ENCODE data around the gene MOB3B.
"Not testable (repeated sequence)": the region's sequence is repeated elsewhere in the genome, so short reads cannot be mapped to it uniquely, and the experiment has no call there.

The MOB3B gene

DNA sequence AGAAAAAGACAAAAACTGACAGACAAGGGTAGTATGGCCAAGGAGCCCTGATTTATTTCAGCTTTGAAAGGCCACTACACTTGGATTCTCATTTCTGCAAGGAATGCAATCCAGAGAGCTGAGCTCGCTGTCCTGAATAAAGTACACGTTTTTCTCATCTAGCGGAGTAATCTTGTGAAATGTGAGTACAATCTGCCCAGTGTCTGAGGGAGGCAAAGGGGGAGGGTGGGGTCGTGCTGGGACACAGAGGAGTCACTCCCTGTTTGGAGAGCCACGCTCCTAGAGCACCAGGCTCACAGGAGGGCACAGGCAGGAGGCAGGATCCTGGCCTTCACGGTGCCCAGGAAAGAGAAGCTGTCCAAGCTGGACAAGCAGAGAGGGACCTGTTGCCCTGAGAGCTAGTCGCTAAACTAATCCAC is 56.5 kb downstream of the MOB3B start:
- no peak for FAIRE-seq

DNA sequence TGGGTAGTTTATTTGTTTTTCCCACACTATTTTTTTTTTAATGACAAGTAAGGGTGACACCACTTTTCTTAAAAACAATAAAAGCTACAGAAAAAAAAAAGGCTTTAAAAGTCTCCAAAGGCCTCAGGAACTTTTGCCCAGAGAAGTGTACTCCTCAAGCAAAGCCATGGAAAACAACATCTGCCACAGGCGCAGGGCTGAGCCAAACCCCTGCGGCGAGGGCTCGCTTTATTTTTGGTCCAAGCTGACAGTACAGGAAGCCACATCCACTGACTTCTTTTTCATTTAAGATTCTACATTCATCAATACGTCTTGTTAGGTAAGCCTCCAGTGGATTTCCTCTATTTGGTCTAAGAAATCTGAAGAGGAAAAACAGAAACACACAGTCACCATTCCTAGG is 57.4 kb downstream of the MOB3B start:
- FAIRE-seq, result no peak

DNA sequence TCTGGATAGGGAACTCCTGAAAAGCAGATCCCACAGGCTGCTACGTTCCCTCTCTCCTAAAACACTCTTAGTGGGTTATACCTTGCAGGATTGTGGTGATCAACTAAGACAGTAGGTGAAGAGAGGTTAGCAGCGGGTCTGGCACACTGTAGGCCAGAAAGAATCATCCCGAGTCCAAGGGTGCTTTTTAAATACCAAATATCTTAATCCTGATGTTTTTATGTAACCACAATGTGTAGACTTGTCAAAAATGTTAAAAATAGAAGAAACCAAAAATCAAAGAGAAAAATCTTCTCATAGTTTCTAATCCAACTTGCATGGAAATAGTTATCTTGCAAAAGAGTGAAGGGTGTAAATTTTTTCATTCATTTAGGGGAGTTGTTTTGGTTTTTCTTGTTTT is 57.8 kb downstream of the MOB3B start:
- no peak for FAIRE-seq

DNA sequence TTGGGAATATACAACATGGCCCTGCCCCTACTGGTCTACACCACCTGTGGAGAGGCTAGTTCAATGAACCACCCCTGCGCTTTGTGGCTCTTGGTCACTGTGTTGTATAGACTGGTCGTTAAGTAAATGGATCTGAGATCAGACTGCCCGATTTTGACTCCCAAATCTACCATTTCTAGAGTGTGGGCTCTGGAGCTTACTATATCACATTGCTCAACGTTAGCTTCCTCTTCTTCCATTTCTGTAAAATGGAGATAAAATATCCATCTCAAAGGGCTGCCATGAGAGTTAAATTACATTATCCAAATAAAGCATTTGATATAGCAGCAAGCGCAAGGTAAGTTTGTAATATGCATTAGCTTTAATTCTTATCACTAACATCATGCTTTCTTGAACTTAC is 58.2 kb downstream of the MOB3B start:
- FAIRE-seq, result no peak

DNA sequence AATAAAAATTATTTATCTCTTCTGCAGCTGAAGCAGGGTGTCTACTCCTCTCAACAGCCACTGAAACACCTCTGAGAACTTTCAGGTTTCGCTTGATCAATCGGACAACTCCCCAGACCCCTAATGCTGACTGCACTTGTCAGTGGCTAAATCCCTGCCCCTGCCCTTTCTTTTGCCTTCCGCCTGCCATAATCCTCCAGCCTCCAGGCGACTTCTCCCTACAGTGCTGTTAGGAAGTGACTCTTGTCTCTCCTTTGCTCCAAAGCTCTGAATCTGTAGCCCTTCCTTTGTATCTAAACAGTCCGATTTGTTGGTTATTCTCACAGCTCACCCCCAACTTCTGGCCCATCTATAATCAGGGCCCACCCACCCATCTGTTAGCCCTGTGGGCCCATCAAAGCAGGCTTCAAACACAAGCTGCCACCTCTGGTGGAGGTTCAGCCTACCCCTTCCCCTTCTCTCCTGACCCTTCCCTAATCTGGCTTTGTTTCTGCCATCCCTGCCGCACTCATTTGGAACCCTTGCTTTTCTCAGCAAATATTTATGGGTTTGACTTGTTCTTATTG is 59.2 kb downstream of the MOB3B start:
- no peak for FAIRE-seq

DNA sequence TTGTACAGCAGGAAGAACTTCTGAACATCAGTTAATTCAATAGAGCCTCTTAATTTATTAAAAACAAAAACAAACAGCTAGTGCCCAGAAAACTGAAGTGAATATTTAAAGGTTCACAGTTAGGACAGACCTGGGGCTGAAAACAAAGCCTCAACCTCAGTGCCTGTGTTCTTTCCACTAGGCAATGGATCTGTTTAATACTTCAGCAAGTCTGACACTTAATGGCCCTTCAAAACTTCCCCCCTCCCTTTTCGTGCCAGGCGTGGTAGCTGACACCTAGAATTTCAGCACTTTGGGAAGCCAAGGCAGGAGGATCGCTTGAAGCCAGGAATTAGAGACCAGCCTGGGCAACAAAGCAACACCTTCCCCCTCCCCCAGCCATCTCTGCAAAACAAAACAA is 60.1 kb downstream of the MOB3B start:
- no peak for FAIRE-seq

DNA sequence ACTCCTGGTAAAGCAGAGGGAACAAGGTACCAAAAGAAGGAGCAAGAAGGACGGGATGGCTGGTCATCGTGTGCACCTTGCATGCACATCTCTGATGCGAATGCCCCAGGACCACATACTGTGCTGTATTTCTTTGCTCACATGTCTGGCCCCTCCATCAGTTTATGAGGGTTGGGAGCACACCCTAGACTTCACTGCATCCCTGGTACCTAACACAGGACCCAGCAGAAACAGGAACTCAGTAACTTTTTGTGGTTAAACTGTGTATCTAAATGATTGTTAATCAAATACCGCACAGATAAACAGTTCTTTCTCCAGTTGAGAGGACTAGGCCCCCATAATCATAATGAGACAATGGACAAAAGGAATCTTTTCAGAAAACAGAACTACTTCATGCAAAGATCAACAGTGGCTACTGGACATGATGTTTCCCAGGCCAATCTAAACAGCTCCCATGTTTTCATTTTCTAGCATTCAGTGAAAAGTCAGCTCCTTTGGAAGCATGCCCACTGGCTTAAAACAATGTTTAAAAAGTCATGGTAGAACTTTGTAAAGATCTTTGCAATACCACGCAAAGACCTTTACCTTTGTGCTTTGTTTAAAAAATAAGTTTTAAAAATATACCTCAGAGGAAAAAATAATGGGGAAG is 61.0 kb downstream of the MOB3B start:
- no peak for FAIRE-seq

DNA sequence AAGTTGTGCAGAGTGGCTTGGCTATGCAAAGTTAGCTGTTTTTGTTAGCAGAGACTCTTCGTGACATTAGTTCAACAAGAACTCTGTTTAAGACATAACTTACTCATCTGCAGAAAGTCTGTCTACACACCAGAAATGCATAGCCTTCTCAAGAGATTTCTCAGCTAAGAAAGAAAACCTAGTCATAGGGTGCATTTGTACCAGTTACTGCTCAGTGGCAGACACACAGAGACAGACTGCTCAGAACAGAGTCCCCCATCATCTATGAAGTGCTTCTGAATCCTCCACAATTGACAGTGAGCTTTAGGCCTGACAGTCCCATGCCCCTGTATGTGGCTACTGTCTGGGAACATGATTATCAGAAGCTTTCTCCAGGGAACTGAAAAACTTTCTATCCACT is 61.6 kb downstream of the MOB3B start:
- no peak for FAIRE-seq

DNA sequence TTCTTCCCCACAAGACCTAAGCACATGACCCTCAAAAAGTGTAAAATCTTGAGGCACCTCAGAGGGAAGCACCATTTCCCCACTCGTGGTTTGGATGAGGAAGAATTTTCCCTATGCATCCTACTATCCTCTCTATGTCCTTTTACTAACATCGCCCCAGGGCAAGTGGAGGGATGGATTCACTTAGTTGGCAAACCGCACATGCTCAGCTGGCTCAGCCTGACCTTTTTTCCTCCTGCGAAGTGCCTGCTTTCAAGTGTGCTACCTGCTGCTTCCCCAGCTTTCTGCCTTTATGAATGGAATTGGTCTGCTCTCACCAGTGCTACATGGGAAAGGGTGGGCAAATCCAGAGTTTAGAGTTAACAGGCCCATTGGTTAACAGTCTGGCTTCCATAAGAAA is 62.1 kb downstream of the MOB3B start:
- no peak for FAIRE-seq

DNA sequence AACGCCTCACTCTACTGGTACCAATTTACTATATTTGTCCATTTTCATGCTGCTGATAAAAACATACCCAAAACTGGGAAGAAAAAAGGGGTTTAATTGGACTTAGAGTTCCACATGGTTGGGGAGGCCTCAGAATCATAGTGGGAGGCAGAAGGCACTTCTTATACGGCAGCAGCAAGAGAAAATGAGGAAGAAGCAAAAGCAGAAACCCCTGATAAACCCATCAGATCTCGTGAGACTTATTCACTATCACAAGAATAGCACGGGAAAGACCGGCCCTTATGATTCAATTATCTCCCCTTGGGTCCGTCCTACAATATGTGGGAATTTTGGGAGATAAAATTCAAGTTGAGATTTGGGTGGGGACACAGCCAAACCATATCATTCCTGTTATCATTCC is 63.1 kb downstream of the MOB3B start:
- FAIRE-seq, result not testable (repeated sequence)

DNA sequence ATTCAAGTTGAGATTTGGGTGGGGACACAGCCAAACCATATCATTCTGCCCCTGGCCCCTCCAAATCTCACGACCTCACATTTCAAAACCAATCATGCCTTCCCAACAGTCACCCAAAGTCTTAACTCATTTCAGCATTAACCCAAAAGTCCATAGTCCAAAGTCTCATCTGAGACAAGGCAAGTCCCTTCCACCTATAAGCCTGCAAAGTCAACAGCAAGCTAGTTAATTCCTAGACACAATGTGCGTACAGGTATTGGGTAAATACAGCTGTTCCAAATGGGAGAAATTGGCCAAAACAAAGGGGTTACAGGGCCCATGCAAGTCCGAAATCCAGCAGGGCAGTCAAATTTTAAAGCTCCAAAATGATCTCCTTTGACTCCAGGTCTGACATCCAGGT is 64.7 kb downstream of the MOB3B start:
- not testable (repeated sequence) for FAIRE-seq

DNA sequence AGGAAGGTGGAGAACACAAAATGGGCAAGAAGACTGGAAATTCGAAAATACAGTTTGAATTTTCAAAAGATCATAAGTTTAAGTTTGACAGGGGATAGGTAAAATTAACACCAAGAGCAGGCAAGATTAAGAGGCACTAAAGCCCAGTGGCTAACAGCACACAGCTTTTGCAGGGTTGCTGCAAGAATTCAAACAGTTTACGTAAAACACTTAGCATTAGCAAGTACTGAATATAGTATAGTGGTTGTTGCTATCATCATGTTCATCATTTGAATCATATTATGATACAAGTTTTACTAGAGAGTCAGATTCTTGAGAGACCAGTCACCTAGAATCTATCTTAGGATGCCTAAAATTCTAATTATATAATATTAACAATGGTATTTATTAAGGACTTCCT is 66.8 kb downstream of the MOB3B start:
- no peak for FAIRE-seq

DNA sequence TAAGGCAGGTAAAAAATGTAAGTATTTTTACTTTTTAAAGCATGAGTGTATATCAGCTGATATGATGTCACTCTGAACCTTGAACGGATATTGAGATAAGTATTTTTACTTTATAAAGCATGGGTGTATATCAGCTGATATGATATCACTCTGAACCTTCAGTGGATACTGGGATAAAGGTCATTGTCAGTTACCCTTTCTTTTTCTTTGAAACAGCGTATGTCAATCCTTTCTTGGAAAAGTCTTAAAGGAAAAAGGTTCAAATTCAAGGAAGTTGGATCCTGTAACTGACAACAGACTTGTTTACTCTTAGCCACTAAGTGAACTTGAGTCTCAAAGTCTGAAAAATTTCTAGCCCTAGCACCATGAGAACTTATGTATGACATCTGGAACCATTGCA is 67.2 kb downstream of the MOB3B start:
- FAIRE-seq, result no peak

DNA sequence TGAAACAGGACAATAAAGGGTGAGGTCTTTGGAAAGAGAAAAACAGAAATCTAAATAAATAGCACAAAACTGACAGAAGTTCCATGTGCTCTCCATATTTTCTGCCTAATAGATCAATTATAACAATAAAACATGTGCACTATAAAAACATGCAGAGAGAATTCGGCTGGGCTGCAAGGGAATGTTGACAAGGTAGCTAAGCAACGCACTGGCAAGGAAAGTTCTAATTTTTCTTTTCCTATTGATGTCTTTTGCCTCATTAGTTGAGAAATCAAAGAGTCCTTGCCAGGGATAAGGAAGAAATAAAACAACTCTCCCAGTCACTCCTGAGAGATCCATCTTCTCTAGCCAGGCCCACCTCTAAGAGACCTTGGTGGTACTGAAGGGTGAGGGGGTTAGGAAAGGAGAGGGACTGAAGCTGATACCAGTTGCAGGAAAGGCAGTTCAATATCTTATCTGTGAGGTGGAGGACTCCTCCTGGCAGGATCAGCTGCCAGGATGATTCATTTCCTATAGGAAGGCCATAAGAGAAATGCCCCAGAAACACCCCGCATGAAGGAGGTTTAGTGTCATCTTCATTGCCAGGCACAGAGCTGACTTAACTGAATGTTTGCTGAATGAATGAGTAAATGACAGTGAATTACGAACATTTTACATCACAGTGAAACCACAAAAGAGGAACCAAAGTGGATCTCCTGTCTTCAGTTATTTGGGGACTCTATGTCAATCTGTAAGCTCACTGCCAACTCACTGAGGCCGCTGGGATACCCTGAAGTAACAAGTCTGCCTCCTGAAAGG is 69.2 kb downstream of the MOB3B start:
- FAIRE-seq, result no peak

DNA sequence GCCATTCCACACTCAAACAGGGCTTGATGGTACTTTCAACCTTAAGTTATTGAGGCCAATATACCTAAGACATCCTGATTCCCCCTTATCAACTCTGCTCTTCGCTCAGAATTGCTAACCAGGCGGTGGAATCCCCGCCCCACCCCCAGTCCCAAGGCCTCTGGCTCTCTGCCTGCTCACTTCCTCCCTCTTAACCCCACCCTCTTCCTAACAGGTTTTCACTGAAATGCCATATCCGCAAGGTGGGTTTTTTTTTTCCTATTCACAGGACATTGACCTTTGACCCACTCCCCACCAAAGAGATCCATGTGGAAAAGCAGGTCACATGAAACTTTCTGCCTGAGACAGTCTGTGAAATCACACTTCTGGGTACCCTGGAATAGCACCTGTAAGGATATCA is 72.2 kb downstream of the MOB3B start:
- FAIRE-seq, result no peak

DNA sequence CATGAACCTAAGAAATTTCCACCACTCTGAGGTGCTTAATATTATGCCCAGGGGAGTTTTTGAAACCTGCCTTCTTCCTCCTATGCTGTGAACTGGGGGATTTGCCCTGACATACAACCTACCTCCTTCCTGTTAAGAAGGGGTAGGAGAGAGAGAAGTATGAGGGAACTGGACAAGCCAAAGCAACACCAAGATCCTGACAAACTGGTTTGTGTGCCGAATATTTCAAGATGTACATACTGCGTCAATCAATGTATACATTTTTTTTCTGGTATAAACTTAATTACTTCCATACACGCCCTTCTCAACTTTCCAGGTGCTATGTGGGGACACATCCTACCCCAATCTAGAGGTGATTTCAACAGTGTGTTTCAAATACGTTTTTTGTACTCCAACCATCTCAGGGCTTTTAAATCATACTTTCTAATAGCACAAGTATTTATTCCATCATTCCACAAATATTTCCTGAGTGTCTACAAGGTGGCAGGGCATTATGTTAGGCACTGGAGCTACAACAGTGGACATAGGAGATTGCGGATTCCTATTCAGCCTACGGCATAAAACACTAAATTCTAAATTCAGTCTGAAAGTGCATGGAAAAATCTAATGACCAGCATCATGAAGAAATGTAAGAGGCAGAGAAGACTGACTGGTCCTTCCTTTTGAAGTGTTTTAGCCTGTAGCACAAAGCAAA is 75.6 kb downstream of the MOB3B start:
- no peak for FAIRE-seq

DNA sequence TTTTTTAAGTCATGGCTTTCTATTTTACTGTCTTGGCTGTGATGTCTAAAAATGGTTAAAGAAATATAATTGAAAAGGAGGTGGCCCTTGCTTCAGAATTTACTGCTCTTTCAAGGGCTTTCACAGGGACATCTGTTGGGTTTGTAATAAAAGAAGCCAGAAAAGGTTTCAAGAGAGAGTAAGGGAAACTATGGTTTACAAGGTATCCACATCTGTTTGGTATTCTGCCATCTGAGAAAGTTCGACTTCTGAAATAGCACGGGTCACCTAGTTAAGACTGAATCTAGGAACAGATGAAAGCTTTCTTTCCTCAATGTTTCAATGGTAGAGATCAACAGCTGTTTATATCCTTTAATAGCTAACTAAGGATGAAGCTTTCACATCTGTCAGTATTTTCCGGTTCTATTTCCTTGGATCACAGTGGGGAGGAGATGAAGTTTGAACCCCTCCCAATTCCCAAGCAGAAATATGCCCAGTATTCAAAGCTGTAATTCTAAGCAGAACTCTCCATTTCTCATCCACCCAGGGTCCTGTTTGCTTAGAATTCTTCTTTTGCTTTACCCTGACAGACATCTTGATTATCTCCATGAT is 78.3 kb downstream of the MOB3B start:
- FAIRE-seq, result no peak

DNA sequence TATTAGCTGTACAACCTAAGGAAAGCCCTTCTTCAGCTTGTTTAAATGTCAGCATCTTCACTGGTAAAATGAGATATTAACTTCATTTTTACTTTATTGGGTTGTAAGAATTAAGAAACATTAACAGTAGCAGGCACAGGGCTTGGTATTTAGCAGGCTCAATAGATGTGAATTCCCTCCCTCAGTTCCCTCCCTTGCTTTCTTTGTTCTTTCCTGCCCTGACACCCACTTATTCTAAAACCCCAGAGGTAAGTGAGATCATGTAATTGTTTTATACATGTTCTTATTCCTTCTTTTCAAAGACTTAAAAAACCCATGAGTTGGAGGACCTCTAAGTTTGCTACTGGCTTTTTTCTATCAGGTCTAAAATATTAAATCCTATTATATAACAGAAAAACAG is 78.9 kb downstream of the MOB3B start:
- no peak for FAIRE-seq

DNA sequence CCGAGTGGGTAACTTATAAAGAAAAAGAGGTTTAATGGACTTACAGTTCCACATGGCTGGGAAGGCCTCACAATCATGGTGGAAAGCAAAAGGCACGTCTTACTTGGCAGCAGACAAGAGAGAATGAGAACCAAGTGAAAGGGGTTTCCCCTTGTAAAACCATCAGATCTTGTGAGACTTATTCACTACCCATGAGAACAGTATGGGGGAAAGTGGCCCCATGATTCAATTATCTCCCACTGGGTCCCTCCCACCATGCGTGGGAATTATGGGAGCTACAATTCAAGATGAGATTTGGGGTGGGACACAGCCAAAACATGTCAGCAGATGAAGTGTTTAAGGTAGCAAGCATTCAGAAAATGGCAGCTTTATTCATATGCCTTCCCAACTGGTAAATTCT is 81.3 kb downstream of the MOB3B start:
- FAIRE-seq, result not testable (repeated sequence)

DNA sequence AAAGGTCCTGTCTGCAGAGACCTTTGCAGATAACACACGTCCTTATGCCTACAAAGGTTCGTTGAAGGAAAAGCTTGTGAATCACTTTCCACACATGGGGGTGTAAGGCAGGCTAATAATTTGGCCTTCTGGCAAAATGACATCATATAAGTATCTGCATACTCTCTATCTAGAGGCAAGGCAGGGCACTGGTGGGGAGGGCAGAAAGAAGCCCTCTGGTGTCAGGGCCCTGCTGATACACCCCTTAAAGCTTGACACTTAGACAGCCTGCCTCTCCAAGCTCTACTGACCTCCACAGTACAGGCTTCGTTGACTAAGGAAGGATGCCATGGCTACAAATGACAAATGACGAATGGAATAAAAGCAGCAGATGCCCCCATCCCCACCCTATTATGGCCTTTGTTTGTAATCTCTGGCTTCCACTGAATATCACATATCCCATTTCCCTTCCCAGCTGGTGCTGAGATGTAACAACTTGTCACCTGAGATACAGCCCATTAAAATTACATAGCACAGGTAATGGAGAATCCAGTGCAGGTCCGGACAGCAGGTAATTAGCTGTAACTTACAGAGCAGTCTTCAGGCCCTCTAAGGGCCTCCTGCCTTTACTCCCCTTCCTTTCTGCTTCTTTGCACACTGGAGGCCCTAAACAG is 82.5 kb downstream of the MOB3B start:
- no peak for FAIRE-seq

DNA sequence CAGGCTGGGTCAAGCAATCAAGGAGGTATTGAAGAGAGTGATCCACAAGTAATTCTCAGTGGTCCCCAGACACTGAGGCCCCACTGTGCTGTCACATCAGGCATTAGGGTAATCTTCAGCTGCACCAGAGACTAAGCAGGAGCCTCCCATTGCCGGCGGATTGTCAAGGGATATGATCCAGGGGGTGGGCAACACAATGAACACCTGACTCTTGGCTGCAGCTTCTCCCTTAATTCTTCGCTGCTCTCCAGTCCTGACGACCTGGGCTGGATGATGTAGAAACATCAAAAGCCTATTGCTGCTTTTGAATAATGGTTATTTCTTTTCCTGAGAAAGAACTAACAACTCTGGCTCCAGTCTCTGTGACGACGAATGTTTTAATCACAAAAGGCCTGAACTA is 83.9 kb downstream of the MOB3B start:
- FAIRE-seq, result no peak

DNA sequence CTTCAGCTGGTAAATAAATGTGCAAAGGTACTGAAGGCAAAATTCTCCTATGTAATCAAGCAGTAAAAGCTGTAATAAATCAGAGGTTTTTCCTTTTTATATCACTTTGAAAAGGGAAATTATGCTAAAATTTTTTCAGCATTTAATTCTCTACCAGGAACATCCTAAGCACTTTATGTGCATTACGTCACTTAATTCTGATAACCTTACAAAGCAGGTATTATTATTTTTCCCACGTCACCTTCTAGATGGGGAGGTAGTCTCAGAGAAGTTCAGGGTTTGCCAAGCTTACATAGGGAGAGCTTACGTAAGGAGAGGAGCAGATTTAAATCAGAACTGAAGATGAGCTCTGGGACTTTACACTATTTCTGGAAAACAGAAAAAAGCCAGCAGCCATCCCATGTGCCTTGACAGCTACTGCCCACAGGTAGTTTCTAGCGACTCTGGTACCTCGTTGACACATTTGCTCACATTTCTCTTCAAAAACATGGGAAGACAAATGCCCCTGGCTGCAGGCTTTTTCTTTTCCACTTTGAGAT is 84.5 kb downstream of the MOB3B start:
- no peak for FAIRE-seq

DNA sequence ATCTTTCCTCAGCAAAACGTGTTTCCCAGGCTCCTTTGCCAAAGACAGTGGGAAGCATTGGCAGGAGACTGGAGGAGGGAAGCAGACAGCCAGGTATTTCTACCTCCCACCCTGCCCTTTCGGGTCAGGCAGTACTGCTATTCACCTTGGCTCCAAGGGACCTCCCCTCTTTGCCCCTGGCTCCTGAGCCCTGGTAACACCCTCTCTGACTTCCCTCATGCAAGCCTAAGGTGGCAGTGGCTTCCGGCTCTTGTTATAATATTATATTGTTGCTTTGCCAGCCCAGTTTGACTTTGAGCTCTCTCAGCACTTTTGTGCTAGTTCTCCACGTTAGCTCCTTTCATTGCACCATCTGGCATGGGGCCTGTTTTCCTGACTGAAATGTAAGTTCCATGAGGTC is 87.2 kb downstream of the MOB3B start:
- FAIRE-seq, result no peak

Data from A204.1 (cell line).